ENCODE data around the gene LARGE1.

Gene LARGE1

GRCh38 chr22:33438273-33438672 is 482.0 kb downstream of the LARGE1 start:
- H3K4me1 ChIP-seq (ENCODE audit: control insufficient read depth in 1 of 2, insufficient read depth in 2 of 2, low read length in 2 of 2) = no peaks in the 10 kb centered on the region
- H2AFZ ChIP-seq (ENCODE audit: insufficient read depth, low read length, poor library complexity) = no peak overlapping the region
- H3K27me3 ChIP-seq (ENCODE audit: insufficient read depth, low read length) = no peaks in the 10 kb centered on the region
- no peak overlapping the region for H3K9ac ChIP-seq (ENCODE audit: low read length)
- H4K12ac ChIP-seq (ENCODE audit: low read depth, low read length) = no peak overlapping the region
- no peak overlapping the region for H2BK120ac ChIP-seq (ENCODE audit: insufficient read depth, low read length, poor library complexity)
- no peak overlapping the region for H3K4me2 ChIP-seq (ENCODE audit: low read length)
- no peak overlapping the region for H3K18ac ChIP-seq (ENCODE audit: low read length)
- H4K91ac ChIP-seq (ENCODE audit: low read depth, low read length) = no peak overlapping the region
- H3K36me3 ChIP-seq (ENCODE audit: control insufficient read depth in 1 of 2, insufficient read depth in 2 of 2, low read length in 2 of 2) = no peaks in the 10 kb centered on the region
- H3K79me2 ChIP-seq (ENCODE audit: control insufficient read depth, insufficient read depth, low read length, poor library complexity) = no peaks in the 10 kb centered on the region
- no peak overlapping the region for H4K8ac ChIP-seq (ENCODE audit: low read depth, low read length)
- no peak overlapping the region for H2BK12ac ChIP-seq (ENCODE audit: low read length)
- no peak overlapping the region for H3K14ac ChIP-seq (ENCODE audit: low read length)
- DNase-seq = no peak
- H2BK5ac ChIP-seq (ENCODE audit: low read depth, low read length, poor library complexity) = no peak overlapping the region
- H3K4ac ChIP-seq (ENCODE audit: low read depth, low read length) = no peak overlapping the region
- H3K79me1 ChIP-seq (ENCODE audit: low read length) = no peaks in the 10 kb centered on the region
- H2AK5ac ChIP-seq (ENCODE audit: low read length) = no peak overlapping the region
- no CpG with 5 or more reads among the region's 7 CpGs for WGBS (ENCODE audit: extremely low coverage, insufficient coverage, insufficient read length)
- H3K4me3 ChIP-seq (ENCODE audit: low read depth, low read length) = no peak overlapping the region
- H3K9me3 ChIP-seq (ENCODE audit: insufficient read depth, low read depth, low read length) = no peaks in the 10 kb centered on the region
- no peak overlapping the region for H3K23ac ChIP-seq (ENCODE audit: low read length)
- H3K27ac ChIP-seq (ENCODE audit: low read depth, low read length) = no peak overlapping the region

- WGBS (ENCODE audit: extremely low coverage, insufficient coverage, insufficient read length) = no CpG with 5 or more reads among the region's 3 CpGs
Measured at GRCh38 chr22:33431300-33431699, 489.0 kb downstream of the LARGE1 start.

GRCh38 chr22:33429281-33429680 is 491.0 kb downstream of the LARGE1 start:
- Histone ChIP-seq H3K18ac (ENCODE audit: low read length) (no peak overlapping the region), H3K79me1 (ENCODE audit: low read length) (no peaks in the 10 kb centered on the region), H3K4ac (ENCODE audit: low read depth, low read length) (no peak overlapping the region), H2BK12ac (ENCODE audit: low read length) (no peak overlapping the region), H4K91ac (ENCODE audit: low read depth, low read length) (no peak overlapping the region), H3K9me3 (ENCODE audit: insufficient read depth, low read depth, low read length) (no peaks in the 10 kb centered on the region), H3K4me3 (ENCODE audit: low read depth, low read length) (no peak overlapping the region), H3K36me3 (ENCODE audit: control insufficient read depth in 1 of 2, insufficient read depth in 2 of 2, low read length in 2 of 2) (peaks cover 2 to 3% of the 10 kb centered on the region in 2 experiments), H4K12ac (ENCODE audit: low read depth, low read length) (no peak overlapping the region), H3K4me2 (ENCODE audit: low read length) (no peak overlapping the region), H3K27ac (ENCODE audit: low read depth, low read length) (no peak overlapping the region), H3K14ac (ENCODE audit: low read length) (no peak overlapping the region), H3K4me1 (ENCODE audit: control insufficient read depth in 1 of 2, insufficient read depth in 2 of 2, low read length in 2 of 2) (no peaks in the 10 kb centered on the region), H3K79me2 (ENCODE audit: control insufficient read depth, insufficient read depth, low read length, poor library complexity) (no peaks in the 10 kb centered on the region), H3K23ac (ENCODE audit: low read length) (no peak overlapping the region), H4K8ac (ENCODE audit: low read depth, low read length) (no peak overlapping the region), H3K27me3 (ENCODE audit: insufficient read depth, low read length) (no peaks in the 10 kb centered on the region), H2AFZ (ENCODE audit: insufficient read depth, low read length, poor library complexity) (no peak overlapping the region), H2AK5ac (ENCODE audit: low read length) (no peak overlapping the region), H2BK5ac (ENCODE audit: low read depth, low read length, poor library complexity) (no peak overlapping the region), H2BK120ac (ENCODE audit: insufficient read depth, low read length, poor library complexity) (no peak overlapping the region), H3K9ac (ENCODE audit: low read length) (no peak overlapping the region)
- no peak for DNase-seq
- WGBS (ENCODE audit: extremely low coverage, insufficient coverage, insufficient read length) = no CpG with 5 or more reads among the region's 7 CpGs

More at GRCh38 chr22:33431300-33431699, 489.0 kb downstream of the LARGE1 start:
- Histone ChIP-seq H2BK12ac (ENCODE audit: low read length) (no peak overlapping the region), H3K14ac (ENCODE audit: low read length) (no peak overlapping the region), H2BK5ac (ENCODE audit: low read depth, low read length, poor library complexity) (no peak overlapping the region), H3K4me1 (ENCODE audit: control insufficient read depth in 1 of 2, insufficient read depth in 2 of 2, low read length in 2 of 2) (no peaks in the 10 kb centered on the region), H2BK120ac (ENCODE audit: insufficient read depth, low read length, poor library complexity) (no peak overlapping the region), H3K27ac (ENCODE audit: low read depth, low read length) (no peak overlapping the region), H2AK5ac (ENCODE audit: low read length) (no peak overlapping the region), H3K27me3 (ENCODE audit: insufficient read depth, low read length) (no peaks in the 10 kb centered on the region), H3K9ac (ENCODE audit: low read length) (no peak overlapping the region), H4K8ac (ENCODE audit: low read depth, low read length) (no peak overlapping the region), H3K36me3 (ENCODE audit: control insufficient read depth in 1 of 2, insufficient read depth in 2 of 2, low read length in 2 of 2) (peaks cover 2 to 3% of the 10 kb centered on the region in 2 experiments), H3K18ac (ENCODE audit: low read length) (no peak overlapping the region), H3K23ac (ENCODE audit: low read length) (no peak overlapping the region), H3K79me2 (ENCODE audit: control insufficient read depth, insufficient read depth, low read length, poor library complexity) (no peaks in the 10 kb centered on the region), H3K4me2 (ENCODE audit: low read length) (no peak overlapping the region), H3K4ac (ENCODE audit: low read depth, low read length) (no peak overlapping the region), H4K91ac (ENCODE audit: low read depth, low read length) (no peak overlapping the region), H2AFZ (ENCODE audit: insufficient read depth, low read length, poor library complexity) (no peak overlapping the region), H3K4me3 (ENCODE audit: low read depth, low read length) (no peak overlapping the region), H4K12ac (ENCODE audit: low read depth, low read length) (no peak overlapping the region), H3K79me1 (ENCODE audit: low read length) (no peaks in the 10 kb centered on the region), H3K9me3 (ENCODE audit: insufficient read depth, low read depth, low read length) (no peaks in the 10 kb centered on the region)
- DNase-seq = no peak

GRCh38 chr22:33427461-33427860 is 492.8 kb downstream of the LARGE1 start:
- Histone ChIP-seq H3K27me3 (ENCODE audit: insufficient read depth, low read length) (no peaks in the 10 kb centered on the region), H3K36me3 (ENCODE audit: control insufficient read depth in 1 of 2, insufficient read depth in 2 of 2, low read length in 2 of 2) (peaks cover 2 to 3% of the 10 kb centered on the region in 2 experiments), H3K23ac (ENCODE audit: low read length) (no peak overlapping the region), H2BK120ac (ENCODE audit: insufficient read depth, low read length, poor library complexity) (no peak overlapping the region), H3K4me1 (ENCODE audit: control insufficient read depth in 1 of 2, insufficient read depth in 2 of 2, low read length in 2 of 2) (no peaks in the 10 kb centered on the region), H3K9me3 (ENCODE audit: insufficient read depth, low read depth, low read length) (no peaks in the 10 kb centered on the region), H4K91ac (ENCODE audit: low read depth, low read length) (no peak overlapping the region), H3K4ac (ENCODE audit: low read depth, low read length) (no peak overlapping the region), H2BK12ac (ENCODE audit: low read length) (no peak overlapping the region), H4K8ac (ENCODE audit: low read depth, low read length) (no peak overlapping the region), H3K4me2 (ENCODE audit: low read length) (no peak overlapping the region), H3K79me1 (ENCODE audit: low read length) (no peaks in the 10 kb centered on the region), H2AFZ (ENCODE audit: insufficient read depth, low read length, poor library complexity) (no peak overlapping the region), H3K9ac (ENCODE audit: low read length) (no peak overlapping the region), H3K4me3 (ENCODE audit: low read depth, low read length) (no peak overlapping the region), H2AK5ac (ENCODE audit: low read length) (no peak overlapping the region), H3K14ac (ENCODE audit: low read length) (no peak overlapping the region), H3K27ac (ENCODE audit: low read depth, low read length) (no peak overlapping the region), H3K79me2 (ENCODE audit: control insufficient read depth, insufficient read depth, low read length, poor library complexity) (no peaks in the 10 kb centered on the region), H2BK5ac (ENCODE audit: low read depth, low read length, poor library complexity) (no peak overlapping the region), H4K12ac (ENCODE audit: low read depth, low read length) (no peak overlapping the region), H3K18ac (ENCODE audit: low read length) (no peak overlapping the region)
- no peak for DNase-seq
- WGBS (ENCODE audit: extremely low coverage, insufficient coverage, insufficient read length) = no CpG with 5 or more reads among the region's 6 CpGs
